ENCODE results near the gene PCCA.
"Not testable (repeated sequence)": the region's sequence is repeated elsewhere in the genome, so short reads cannot be mapped to it uniquely, and the experiment has no call there.

PCCA gene

GRCh38 chr13:100365680-100366079 is 276.8 kb downstream of the PCCA start:
- DNase-seq (ENCODE audit: low read depth): no peak
- no peak overlapping the region for H3K4me3 ChIP-seq (ENCODE audit: low read depth, low read length)
- TF ChIP-seq CTCF (IDR thresholded peaks at IDR 0.05; ENCODE audit: low read depth, low read length, missing control alignments): no peak

- TF ChIP-seq CTCF (IDR thresholded peaks at IDR 0.05; ENCODE audit: low read depth, low read length, missing control alignments): no peak
- no peak overlapping the region for H3K4me3 ChIP-seq (ENCODE audit: low read depth, low read length)
These were observed 289.6 kb downstream of the PCCA start for GRCh38 chr13:100378533-100378932.

GRCh38 chr13:100381595-100382224 is 292.8 kb downstream of the PCCA start:
- TF ChIP-seq CTCF (IDR thresholded peaks at IDR 0.05; ENCODE audit: low read depth, low read length, missing control alignments): no peak
- DNase-seq (ENCODE audit: low read depth): no peak
- H3K4me3 ChIP-seq (ENCODE audit: low read depth, low read length): no peak overlapping the region

More at GRCh38 chr13:100378533-100378932, 289.6 kb downstream of the PCCA start:
- no peak for DNase-seq (ENCODE audit: low read depth)

GRCh38 chr13:100382785-100383184 is 293.9 kb downstream of the PCCA start:
- H3K4me3 ChIP-seq (ENCODE audit: low read depth, low read length): no peak overlapping the region
- no peak for DNase-seq (ENCODE audit: low read depth)
- TF ChIP-seq CTCF (IDR thresholded peaks at IDR 0.05; ENCODE audit: low read depth, low read length, missing control alignments): no peak

GRCh38 chr13:100387416-100387815 is 298.5 kb downstream of the PCCA start:
- no peak for TF ChIP-seq CTCF (IDR thresholded peaks at IDR 0.05; ENCODE audit: low read depth, low read length, missing control alignments)
- H3K4me3 ChIP-seq (ENCODE audit: low read depth, low read length): no peak overlapping the region

GRCh38 chr13:100388150-100388549 is 299.3 kb downstream of the PCCA start:
- not testable (repeated sequence) for H3K4me3 ChIP-seq (ENCODE audit: low read depth, low read length); DNase-seq (ENCODE audit: low read depth)

More at GRCh38 chr13:100387416-100387815, 298.5 kb downstream of the PCCA start:
- DNase-seq (ENCODE audit: low read depth): no peak

GRCh38 chr13:100388923-100389322 is 300.0 kb downstream of the PCCA start:
- H3K4me3 ChIP-seq (ENCODE audit: low read depth, low read length): no peak overlapping the region
- TF ChIP-seq CTCF (IDR thresholded peaks at IDR 0.05; ENCODE audit: low read depth, low read length, missing control alignments): no peak

More at GRCh38 chr13:100388923-100389322, 300.0 kb downstream of the PCCA start:
- no peak for DNase-seq (ENCODE audit: low read depth)

Measured in GM12864 (cell line).